ENCODE data around the gene ABCF2. TPM values are rescaled to one million over a fixed set of nuclear protein-coding genes. Genes with fewer than 3 reads are reported as not detected.

ABCF2 gene
- total and polyA plus RNA-seq, 10 of the 15 experiments (the other 5 are each of a cell fraction or from before 2014, with no cell fraction given) = 29.3 to 76.3 (median 57.1) TPM

- no peak overlapping the region for H3K4me3 ChIP-seq
- ChIA-PET CTCF (interaction anchor here (1.1 to 1.2 kb wide), 2 partner anchors 45 to 59 kb away, joined by 3 read pairs; no protein-coding TSS in a partner anchor), POLR2A (no interaction called here), RAD21 (ENCODE audit: unreplicated experiment) (no interaction called here), SMC1A (ENCODE audit: uncharacterized antibody, unreplicated experiment) (no interaction called here)
- DNase-seq (ENCODE audit: low read depth, low spot score) (no peak), FAIRE-seq (no peak), ATAC-seq (no peak)
- no peaks in the 10 kb centered on the region for H3K9me3 ChIP-seq (replicated peaks; ENCODE audit: control insufficient read depth, insufficient read depth, low read length)
- H3K27me3 ChIP-seq (replicated peaks in 1 of 2; ENCODE audit: control insufficient read depth in 2 of 2, insufficient read depth in 2 of 2, low read length in 1 of 2) = peaks cover 13% of the 10 kb centered on the region in 2 experiments; a peak in 3 of 4 replicates
- no peaks in the 10 kb centered on the region for H3K36me3 ChIP-seq (ENCODE audit: control insufficient read depth in 2 of 2, insufficient read depth in 2 of 2, low read length in 1 of 2)
- BruUV-seq (replicated peaks) = no TSS peak
- in situ Hi-C loops (cut with MboI) (no loop called here), intact Hi-C loops (cut with micrococcal nuclease; ENCODE audit: unreplicated experiment) (no loop called here)
- no peaks in the 10 kb centered on the region for H3K79me2 ChIP-seq (ENCODE audit: control insufficient read depth, insufficient read depth, low read length)
- 53% methylated on average over 15 of the region's 16 CpGs for WGBS (ENCODE audit: insufficient coverage, insufficient replicate concordance, low lambda C conversion rate, missing lambda C conversion rate)
- no peak overlapping the region for H3K4me2 ChIP-seq (ENCODE audit: control insufficient read depth, insufficient read depth)
- no peak overlapping the region for H2AFZ ChIP-seq (ENCODE audit: control insufficient read depth, low read depth, low read length)
- no peaks in the 10 kb centered on the region for H3K4me1 ChIP-seq (ENCODE audit: control insufficient read depth, insufficient read depth, low read length)
- H3K27ac ChIP-seq (ENCODE audit: control insufficient read depth, insufficient read depth) = no peak overlapping the region
- H4K20me1 ChIP-seq (ENCODE audit: control insufficient read depth, insufficient read depth) = no peaks in the 10 kb centered on the region
- no peak overlapping the region for H3K9ac ChIP-seq (ENCODE audit: control insufficient read depth, insufficient read depth, low read length)
- TF ChIP-seq HSF1 (IDR thresholded peaks at IDR 0.05; ENCODE audit: low read depth, low read length) (no peak), CBFB (IDR thresholded peaks at IDR 0.05; ENCODE audit: low read depth) (no peak), IRF5 (IDR thresholded peaks at IDR 0.05; ENCODE audit: borderline replicate concordance) (no peak), ATF2 (IDR thresholded peaks at IDR 0.05; ENCODE audit: low read length) (no peak), MEF2A (IDR thresholded peaks at IDR 0.05; ENCODE audit: insufficient read depth, low read depth, low read length) (no peak), CBX3 (IDR thresholded peaks at IDR 0.05; ENCODE audit: borderline replicate concordance, low read depth) (no peak), BCLAF1 (IDR thresholded peaks at IDR 0.05) (no peak), EED (IDR thresholded peaks at IDR 0.05; ENCODE audit: low read depth) (no peak), ZBED1 (IDR thresholded peaks at IDR 0.05; ENCODE audit: borderline replicate concordance) (no peak), ZBTB4 (CRISPR knock-in tag; IDR thresholded peaks at IDR 0.05) (no peak), DPF2 (IDR thresholded peaks at IDR 0.05) (no peak), TCF12 (IDR thresholded peaks at IDR 0.05; ENCODE audit: low read depth, low read length) (no peak)
Observed at GRCh38 chr7:151256410-151257045, 29.5 kb upstream of the ABCF2 start.
